Inflammatory macrophage treated with lipopolysaccharide for 1 hour (primary cell): ENCODE results near the gene TMEM270.
A peak's percentile ranks its signal among the peaks of the same experiment; 100 is the strongest.
"Not testable (repeated sequence)": the region's sequence is repeated elsewhere in the genome, so short reads cannot be mapped to it uniquely, and the experiment has no call there.

Source experiments
- DNase-seq, 2 donors: peaks; one replicate each; pipeline ENCODE4 v3.0.0-alpha.2; 2020 to 2022

The TMEM270 gene

GRCh38 chr7:73860859-73861258 lies at the start of gene TMEM270:
Gene TMEM270 (plus strand): TSS chr7:73861159. CDS start chr7:73861195, 36 bp downstream.
- DNase-seq = no peak

DNA sequence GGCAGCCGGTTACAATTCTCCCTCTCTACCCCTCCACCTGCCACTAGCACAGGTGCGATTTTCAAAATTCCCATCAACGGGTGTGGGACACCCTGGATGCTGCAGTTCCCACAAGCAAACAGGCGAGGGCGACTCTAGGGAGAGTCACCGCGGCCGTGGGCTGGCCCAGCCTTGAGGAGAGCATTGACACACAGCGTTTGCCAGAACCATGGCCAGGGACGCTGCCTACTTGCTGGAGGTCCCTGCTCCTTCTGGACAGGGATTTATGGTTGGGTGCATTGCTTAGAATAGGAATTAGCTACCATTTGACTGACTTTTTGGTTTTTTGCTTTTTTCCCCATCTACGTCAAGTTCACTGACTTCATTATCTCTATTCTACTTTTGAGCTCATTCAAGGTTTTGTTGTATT lies 49.2 kb upstream of the TMEM270 start:
- peak; percentile 52 to 87 for DNase-seq

- DNase-seq = no peak
Measured at GRCh38 chr7:73812996-73813395, 48.0 kb upstream of the TMEM270 start.

- DNase-seq = no peak
Measured at GRCh38 chr7:73815436-73815835, 45.5 kb upstream of the TMEM270 start.

GRCh38 chr7:73817121-73817520 lies 43.8 kb upstream of the TMEM270 start:
- no peak for DNase-seq

GRCh38 chr7:73820013-73820412 lies 40.9 kb upstream of the TMEM270 start:
- DNase-seq = no peak

GRCh38 chr7:73821597-73822285 lies 39.2 kb upstream of the TMEM270 start:
- DNase-seq = not testable (repeated sequence)

DNA sequence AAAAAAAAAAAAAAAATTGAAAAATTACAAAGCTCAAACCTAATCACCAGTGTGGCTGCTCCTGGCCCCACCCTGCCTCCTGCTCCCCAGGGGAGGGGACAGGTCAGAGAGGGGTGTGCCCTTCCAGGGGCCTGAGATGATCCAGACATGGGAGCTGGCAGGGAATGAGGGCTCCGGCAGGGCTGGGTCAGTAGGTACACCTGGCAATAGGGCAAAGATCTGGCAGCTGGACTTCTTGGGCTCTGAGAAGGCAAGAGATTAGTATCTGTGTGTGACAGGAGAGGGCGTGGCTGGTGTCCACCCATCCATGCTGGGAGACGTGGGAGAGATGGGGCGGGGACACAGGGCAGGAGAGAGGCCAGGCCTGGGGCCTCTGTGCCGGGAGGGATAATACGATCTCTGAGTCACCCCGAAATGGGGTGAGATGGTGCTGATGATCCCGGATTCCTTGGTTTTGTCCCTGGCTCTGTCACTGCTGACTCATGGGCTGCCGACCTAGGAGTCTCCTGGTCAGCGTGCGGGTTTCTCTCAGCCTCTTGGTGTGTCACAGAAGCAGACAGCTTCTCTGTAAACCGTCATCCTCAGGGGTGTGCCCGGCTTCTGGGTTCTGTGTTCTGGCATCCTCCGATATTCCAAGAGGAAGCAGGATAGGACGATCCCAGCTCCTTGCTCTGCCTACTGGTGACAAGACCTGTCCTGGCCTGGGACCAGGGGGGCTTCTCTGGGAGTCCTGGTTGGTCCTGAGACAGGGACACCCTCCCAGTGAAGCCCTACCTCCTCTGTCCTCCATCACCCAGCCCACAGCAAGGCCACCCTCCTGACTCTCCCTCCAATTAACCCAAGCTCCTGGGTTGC lies 38.4 kb upstream of the TMEM270 start:
- no peak for DNase-seq

DNA sequence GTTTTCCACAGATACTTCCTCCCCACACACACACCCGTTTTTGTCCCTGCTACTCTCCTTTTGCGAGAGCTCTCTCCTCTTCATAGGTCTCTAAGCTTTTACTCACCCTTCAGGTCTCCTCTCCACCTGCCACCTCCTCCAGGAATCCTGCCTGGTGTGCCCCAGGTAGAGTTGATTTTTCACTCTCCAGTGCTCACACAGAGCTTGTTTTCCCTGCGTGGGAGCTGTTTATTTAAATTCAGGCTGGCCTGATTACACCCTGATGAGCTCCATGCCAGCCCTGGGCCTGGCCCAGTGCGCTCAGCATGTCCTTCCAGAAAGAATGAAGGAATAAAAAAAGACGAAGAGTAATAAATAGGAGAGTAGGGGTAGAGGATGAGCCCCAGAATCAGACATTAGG lies 37.7 kb upstream of the TMEM270 start:
- no peak for DNase-seq

GRCh38 chr7:73823873-73824592 lies 36.9 kb upstream of the TMEM270 start:
- DNase-seq = no peak

GRCh38 chr7:73824986-73825385 lies 36.0 kb upstream of the TMEM270 start:
- no peak for DNase-seq

- DNase-seq = no peak
Measured at GRCh38 chr7:73827567-73828106, 33.3 kb upstream of the TMEM270 start.

GRCh38 chr7:73828107-73828803 lies 32.7 kb upstream of the TMEM270 start:
- peak; percentile 37 to 54 for DNase-seq

- no peak for DNase-seq
Measured at GRCh38 chr7:73828972-73829371, 32.0 kb upstream of the TMEM270 start.

DNA sequence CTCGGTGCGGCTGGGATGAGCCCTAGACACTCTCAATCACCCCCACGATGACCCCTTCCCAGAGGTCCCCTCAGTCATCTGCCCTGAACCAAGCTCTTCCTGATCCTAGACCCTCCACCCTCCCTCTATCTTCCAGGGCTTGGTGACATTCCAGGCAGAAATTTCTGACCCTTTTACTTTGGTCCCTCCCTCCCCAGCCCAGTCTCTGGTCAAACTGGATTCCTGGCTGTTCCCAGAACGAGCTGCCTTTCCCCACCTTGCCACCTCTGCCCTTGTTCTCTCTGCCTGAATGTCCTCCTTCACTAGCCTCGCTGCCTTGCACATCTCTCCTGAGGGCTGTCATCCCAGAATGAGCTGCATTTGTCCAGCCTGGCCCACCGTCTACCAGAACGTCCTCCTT lies 31.5 kb upstream of the TMEM270 start:
- DNase-seq = no peak

DNA sequence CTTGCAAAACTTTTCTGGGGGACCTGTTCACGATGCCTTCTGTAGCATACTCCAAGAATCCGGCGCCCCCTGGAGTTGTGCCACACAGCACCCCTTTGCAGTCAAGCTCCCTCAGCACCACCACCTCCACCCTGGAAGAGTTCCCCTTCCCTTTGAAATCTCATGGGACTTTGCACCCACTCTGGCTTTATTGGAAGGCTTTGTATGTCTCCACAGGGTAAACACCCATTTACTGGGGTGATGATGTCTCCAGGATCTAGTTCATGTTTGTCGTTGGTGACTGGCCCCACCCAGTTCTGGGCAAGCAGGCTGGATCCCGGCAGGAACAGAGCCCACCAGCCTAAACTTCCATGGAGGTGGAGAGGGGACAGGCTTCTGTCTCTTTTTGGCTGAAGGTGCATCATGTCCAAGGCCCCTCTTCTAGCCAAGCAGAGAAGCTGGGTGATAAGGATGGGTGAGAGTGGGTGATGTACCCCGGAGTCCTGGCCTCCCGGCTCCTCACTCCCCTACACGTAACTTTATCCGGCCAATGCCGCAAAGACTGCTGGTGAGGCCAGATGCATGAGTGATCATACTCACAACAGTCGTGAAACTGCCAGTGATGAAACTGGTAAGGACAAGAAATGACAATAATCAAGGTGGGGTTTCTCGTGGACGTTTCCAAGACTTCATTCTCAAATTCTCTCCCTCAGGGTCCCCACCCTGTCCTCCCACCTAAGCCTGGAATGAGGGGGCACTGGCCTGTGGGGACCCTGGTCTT lies 30.9 kb upstream of the TMEM270 start:
- DNase-seq = no peak

GRCh38 chr7:73830681-73831583 lies 30.0 kb upstream of the TMEM270 start, which contains the start of gene CLDN4:
Gene CLDN4 (plus strand): TSS chr7:73830996. CDS start chr7:73831202, 206 bp downstream.
- DNase-seq = no peak

- no peak for DNase-seq
Measured at GRCh38 chr7:73831584-73831833, 29.4 kb upstream of the TMEM270 start.

GRCh38 chr7:73831834-73832651 lies 28.9 kb upstream of the TMEM270 start:
- peak; percentile 49 for DNase-seq

GRCh38 chr7:73832806-73833205 lies 28.2 kb upstream of the TMEM270 start:
- no peak for DNase-seq
